ENCODE results near the gene ITPK1.
"Not testable (repeated sequence)": the region's sequence is repeated elsewhere in the genome, so short reads cannot be mapped to it uniquely, and the experiment has no call there.

The ITPK1 gene

GRCh38 chr14:93115821-93116675 lies at the start of gene ITPK1:
Gene ITPK1 (minus strand): TSS chr14:93115925. CDS start chr14:93115163, 762 bp downstream.
- no peak for DNase-seq (ENCODE audit: low read depth in 2 of 2)

- DNase-seq (ENCODE audit: low read depth in 2 of 2): no peak
Observed at GRCh38 chr14:93163564-93163963, 47.8 kb upstream of the ITPK1 start.

- DNase-seq (ENCODE audit: low read depth in 2 of 2): no peak
Observed at GRCh38 chr14:93161411-93161940, 45.8 kb upstream of the ITPK1 start.

GRCh38 chr14:93160353-93160801 lies 44.7 kb upstream of the ITPK1 start:
- no peak for DNase-seq (ENCODE audit: low read depth in 2 of 2)

GRCh38 chr14:93159625-93160352 lies 44.1 kb upstream of the ITPK1 start:
- not testable (repeated sequence) for DNase-seq (ENCODE audit: low read depth in 2 of 2)

GRCh38 chr14:93158349-93158748 lies 42.6 kb upstream of the ITPK1 start:
- DNase-seq (ENCODE audit: low read depth in 2 of 2): not testable (repeated sequence)

GRCh38 chr14:93156693-93157369 lies 41.1 kb upstream of the ITPK1 start:
- no peak for DNase-seq (ENCODE audit: low read depth in 2 of 2)

- no peak for DNase-seq (ENCODE audit: low read depth in 2 of 2)
Observed at GRCh38 chr14:93155667-93156066, 39.9 kb upstream of the ITPK1 start.

GRCh38 chr14:93153121-93153520 lies 37.4 kb upstream of the ITPK1 start:
- DNase-seq (ENCODE audit: low read depth in 2 of 2): no peak

- no peak for DNase-seq (ENCODE audit: low read depth in 2 of 2)
Observed at GRCh38 chr14:93150227-93151208, 34.8 kb upstream of the ITPK1 start.

GRCh38 chr14:93148979-93149378 lies 33.3 kb upstream of the ITPK1 start:
- DNase-seq (ENCODE audit: low read depth in 2 of 2): no peak

- DNase-seq (ENCODE audit: low read depth in 2 of 2): no peak
Observed at GRCh38 chr14:93146119-93146518, 30.4 kb upstream of the ITPK1 start.

GRCh38 chr14:93142854-93143652 lies 27.3 kb upstream of the ITPK1 start:
- DNase-seq (ENCODE audit: low read depth in 2 of 2): no peak

- DNase-seq (ENCODE audit: low read depth in 2 of 2): no peak
Observed at GRCh38 chr14:93137864-93138263, 22.1 kb upstream of the ITPK1 start.

- DNase-seq (ENCODE audit: low read depth in 2 of 2): not testable (repeated sequence)
Observed at GRCh38 chr14:93136508-93136907, 20.8 kb upstream of the ITPK1 start.

GRCh38 chr14:93136009-93136408 lies 20.3 kb upstream of the ITPK1 start:
- DNase-seq (ENCODE audit: low read depth in 2 of 2): no peak

- no peak for DNase-seq (ENCODE audit: low read depth in 2 of 2)
Observed at GRCh38 chr14:93135399-93135798, 19.7 kb upstream of the ITPK1 start.

GRCh38 chr14:93133464-93133863 lies 17.7 kb upstream of the ITPK1 start:
- peak; percentile 37 to 42 for DNase-seq (ENCODE audit: low read depth in 2 of 2)

- DNase-seq (ENCODE audit: low read depth in 2 of 2): no peak
Observed at GRCh38 chr14:93132472-93133065, 16.8 kb upstream of the ITPK1 start.

Measured in fibroblast of skin of left biceps (primary cell).